ENCODE results near the gene RPL7A.
"Not testable (repeated sequence)": the region's sequence is repeated elsewhere in the genome, so short reads cannot be mapped to it uniquely, and the experiment has no call there.

The RPL7A gene

DNA sequence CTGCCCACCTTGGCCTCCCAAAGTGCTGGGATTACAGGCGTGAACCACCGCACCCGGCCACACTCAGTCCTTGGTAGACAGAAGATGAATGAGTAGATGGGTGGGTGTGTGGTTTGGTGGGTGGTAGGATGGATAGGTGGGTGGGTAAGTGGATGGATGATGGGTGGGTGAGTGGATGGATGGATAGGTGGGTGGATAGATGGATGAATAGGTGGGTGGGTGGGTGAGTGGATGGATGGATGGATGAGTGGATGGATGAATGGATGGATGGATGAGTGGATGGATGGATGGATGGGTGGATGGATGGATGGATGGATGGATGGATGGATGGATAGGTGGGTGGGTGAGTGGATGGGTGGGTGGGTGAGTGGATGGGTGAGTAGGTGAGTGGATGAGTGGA is 44.3 kb downstream of the RPL7A start:
- not testable (repeated sequence) for DNase-seq

DNA sequence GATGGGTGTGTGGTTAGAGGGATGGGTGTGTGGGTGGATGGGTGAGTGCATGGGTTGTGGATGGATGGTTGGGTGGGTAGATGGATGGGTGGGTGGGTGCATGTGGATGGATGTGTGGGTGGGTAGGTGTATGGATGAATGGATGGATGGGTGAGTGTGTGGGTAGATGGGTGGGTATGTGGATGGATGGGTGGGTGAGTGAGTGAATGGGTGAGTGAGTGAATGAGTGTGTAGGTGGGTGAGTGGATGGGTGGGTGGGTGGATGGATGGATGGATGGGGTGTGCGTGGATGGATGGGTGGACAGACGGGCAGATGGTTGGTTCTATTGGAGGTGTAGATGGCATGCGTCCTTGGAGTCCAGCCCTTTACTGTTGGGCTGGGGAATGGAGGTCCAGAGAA is 45.4 kb downstream of the RPL7A start:
- DNase-seq = no peak

DNA sequence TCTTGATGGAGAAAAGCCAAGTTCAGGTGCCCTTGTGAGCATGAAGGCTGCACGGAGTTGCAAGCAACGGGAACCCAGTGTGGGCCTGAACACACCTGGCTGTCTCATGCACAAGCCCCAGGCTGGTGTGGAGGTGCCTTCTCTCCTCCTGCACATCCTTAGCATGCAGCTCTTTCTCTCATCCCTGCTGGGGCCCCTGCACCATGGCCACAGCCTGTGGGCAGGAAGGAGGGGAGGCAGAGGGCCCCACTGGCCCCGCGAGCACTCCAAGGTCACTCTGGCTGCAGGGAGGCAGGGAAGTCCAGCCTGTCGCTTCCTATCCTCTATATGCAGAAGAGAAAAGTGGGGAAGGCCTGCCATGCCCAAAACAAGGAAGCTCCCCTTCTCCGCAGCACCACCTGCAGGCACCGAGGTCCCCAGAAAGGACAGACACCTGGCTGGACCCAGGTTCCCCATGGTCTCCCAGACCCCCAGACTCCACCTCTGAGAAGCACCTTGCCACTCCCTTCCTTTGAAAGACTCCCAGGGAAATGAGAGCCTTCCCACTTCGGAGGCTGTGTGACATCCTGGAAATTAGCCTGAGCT is 46.8 kb downstream of the RPL7A start:
- no peak for DNase-seq

DNA sequence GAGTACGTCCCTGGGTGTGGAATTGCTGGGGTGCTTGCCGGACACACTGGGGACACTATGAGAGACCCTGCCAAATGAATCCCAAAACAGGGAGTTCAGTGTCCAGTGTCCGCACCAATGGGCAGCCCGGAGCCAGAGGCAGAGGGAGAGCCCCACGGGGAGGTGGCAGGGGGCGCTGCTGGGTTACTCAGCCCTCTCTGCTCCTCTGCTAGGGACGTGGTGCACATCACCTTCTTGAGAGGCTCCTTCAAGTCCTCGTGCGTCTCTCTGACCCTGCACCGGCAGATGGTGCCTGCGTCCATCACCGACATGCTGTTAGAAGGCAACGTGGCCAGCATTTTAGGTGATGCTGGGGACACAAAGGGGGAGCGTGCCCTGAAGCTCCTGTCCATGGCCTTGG is 48.9 kb downstream of the RPL7A start:
- no peak for DNase-seq

DNA sequence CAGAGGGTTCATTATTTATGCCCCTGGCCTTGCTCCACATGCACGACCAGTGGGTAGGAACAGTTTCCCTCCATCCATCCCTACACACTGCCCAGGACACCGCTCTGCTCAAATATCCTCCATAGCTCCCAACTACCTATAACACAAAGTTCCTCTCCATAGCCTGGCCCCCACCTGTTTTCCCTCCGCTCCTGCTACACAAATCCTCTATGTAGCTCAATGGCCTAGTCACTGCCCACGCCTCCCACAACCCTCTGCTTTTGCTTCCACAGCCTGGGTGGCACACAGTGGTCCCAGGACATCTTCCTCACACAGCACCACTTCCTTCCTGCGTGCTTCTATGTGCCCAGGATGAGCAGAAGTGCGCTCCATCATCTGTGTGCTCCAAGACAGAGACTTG is 49.4 kb downstream of the RPL7A start:
- DNase-seq = no peak

DNA sequence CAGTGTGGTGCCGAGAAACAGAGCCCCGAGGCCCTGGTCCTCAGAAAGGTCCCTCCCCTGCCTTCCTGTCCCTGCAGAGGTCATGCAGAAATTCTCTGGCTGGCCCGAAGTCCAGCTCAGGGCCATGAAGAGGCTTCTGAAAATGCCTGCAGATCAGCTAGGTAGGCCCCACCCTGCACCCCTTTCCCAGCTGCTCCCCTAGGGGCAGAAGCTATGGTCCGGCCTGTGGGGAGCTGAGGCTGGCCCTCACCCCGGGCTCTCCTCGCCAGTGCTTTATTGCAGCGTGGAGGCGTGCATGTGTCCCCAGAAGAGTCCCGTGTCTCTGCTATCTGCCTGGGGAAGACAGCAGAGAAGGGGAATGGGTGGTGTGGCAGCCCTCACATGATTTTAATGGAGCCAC is 49.9 kb downstream of the RPL7A start:
- DNase-seq = no peak

DNA sequence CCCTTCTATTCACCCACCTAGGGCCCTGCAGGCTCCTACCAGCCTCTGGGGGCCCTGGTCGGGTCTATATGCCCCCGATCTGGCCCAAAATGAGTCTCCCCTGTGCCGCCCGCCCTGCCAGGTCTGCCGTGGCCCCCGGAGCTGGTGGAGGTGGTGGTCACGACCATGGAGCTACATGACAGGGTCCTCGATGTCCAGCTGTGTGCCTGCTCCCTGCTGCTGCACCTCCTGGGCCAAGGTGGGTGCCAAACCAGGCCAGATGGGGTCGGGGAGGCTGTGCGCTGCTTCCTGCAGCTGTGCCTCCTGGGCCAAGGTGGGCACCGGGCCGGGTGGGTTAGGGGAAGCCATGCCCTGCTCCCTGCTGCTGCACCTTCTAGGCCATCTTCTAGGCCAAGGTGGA is 52.3 kb downstream of the RPL7A start:
- DNase-seq = no peak

Data from activated T-cell treated with anti-CD3 and anti-CD28 coated beads, Interleukin-2, amount 50 U/mL, for 1 hour (primary cell).